Mesenteric fat pad (tissue), 1 donor: ENCODE measurements around the gene TRIM9. TPM values are rescaled to one million over a fixed set of nuclear protein-coding genes. Genes with fewer than 3 reads are reported as not detected.

Experiments
- DNase-seq: peaks from one replicate; pipeline ENCODE4 v3.0.0-alpha.2; 2020; ENCODE audit warnings: low spot score
- total RNA-seq: library from RNA; stranded (reverse); fragmentation: NEBNext Ultra II Directional; extraction: Animal tissue kit (Norgen Biotek cat#: 25700); gene quantifications from one replicate; pipeline ENCODE4 v1.2.1, GENCODE V29; 2021
- donor health status: DM: yes; HTN: yes; CAD: no.

The TRIM9 gene
- total RNA-seq, 1 donor from 2014 or later: 1.3 TPM

GRCh38 chr14:51093371-51094281 lies 1.3 kb downstream of the TRIM9 start:
- DNase-seq: no peak

GRCh38 chr14:51092965-51093364 lies 1.9 kb downstream of the TRIM9 start:
- DNase-seq: no peak

GRCh38 chr14:51089278-51089677 lies 5.6 kb downstream of the TRIM9 start:
- no peak for DNase-seq

- DNase-seq: no peak
These were observed 7.9 kb downstream of the TRIM9 start for GRCh38 chr14:51087031-51087441.

GRCh38 chr14:51086044-51086443 lies 8.9 kb downstream of the TRIM9 start:
- DNase-seq: no peak

GRCh38 chr14:51084962-51085361 lies 9.9 kb downstream of the TRIM9 start:
- no peak for DNase-seq

GRCh38 chr14:51084507-51084906 lies 10.4 kb downstream of the TRIM9 start:
- no peak for DNase-seq

GRCh38 chr14:51082349-51082748 lies 12.6 kb downstream of the TRIM9 start:
- no peak for DNase-seq

- DNase-seq: no peak
These were observed 13.2 kb downstream of the TRIM9 start for GRCh38 chr14:51081712-51082111.

- DNase-seq: no peak
These were observed 13.7 kb downstream of the TRIM9 start for GRCh38 chr14:51081209-51081608.

GRCh38 chr14:51080645-51081044 lies 14.3 kb downstream of the TRIM9 start:
- DNase-seq: no peak

GRCh38 chr14:51079489-51079888 lies 15.4 kb downstream of the TRIM9 start:
- DNase-seq: no peak

GRCh38 chr14:51079085-51079484 lies 15.8 kb downstream of the TRIM9 start:
- no peak for DNase-seq

- no peak for DNase-seq
These were observed 20.1 kb downstream of the TRIM9 start for GRCh38 chr14:51074701-51075385.

GRCh38 chr14:51073731-51074130 lies 21.2 kb downstream of the TRIM9 start:
- no peak for DNase-seq

- DNase-seq: no peak
These were observed 21.9 kb downstream of the TRIM9 start for GRCh38 chr14:51072976-51073375.

- no peak for DNase-seq
These were observed 23.0 kb downstream of the TRIM9 start for GRCh38 chr14:51071857-51072256.

GRCh38 chr14:51070726-51071125 lies 24.2 kb downstream of the TRIM9 start:
- no peak for DNase-seq

GRCh38 chr14:51069055-51069454 lies 25.9 kb downstream of the TRIM9 start:
- DNase-seq: no peak

GRCh38 chr14:51068268-51068667 lies 26.6 kb downstream of the TRIM9 start:
- no peak for DNase-seq

GRCh38 chr14:51067295-51067694 lies 27.6 kb downstream of the TRIM9 start:
- DNase-seq: no peak

- no peak for DNase-seq
These were observed 28.3 kb downstream of the TRIM9 start for GRCh38 chr14:51066576-51066975.

- no peak for DNase-seq
These were observed 35.9 kb downstream of the TRIM9 start for GRCh38 chr14:51059032-51059431.
